ENCODE results near the gene MRPL46. TPM values are rescaled to one million over a fixed set of nuclear protein-coding genes. Genes with fewer than 3 reads are reported as not detected.

The MRPL46 gene
- total and polyA plus RNA-seq, 12 donors: 31.7 to 194 (median 45.1) TPM

GRCh38 chr15:88489321-88489720, 22.1 kb upstream of the MRPL46 start:
- no peaks in the 10 kb centered on the region for H3K9me3 ChIP-seq (replicated peaks in 1 of 3)
- no peaks in the 10 kb centered on the region for H3K36me3 ChIP-seq (replicated peaks in 1 of 2)
- no peak overlapping the region for H3K27ac ChIP-seq
- WGBS, 4 donors: 88 to 93% (median 90%) methylated on average over 4 of the region's 4 CpGs
- no peak for DNase-seq
- intact Hi-C loops (cut with DNase I): no loop called here
- no peaks in the 10 kb centered on the region for H3K27me3 ChIP-seq
- no peak overlapping the region for H3K4me3 ChIP-seq
- TF ChIP-seq POLR2A (IDR thresholded peaks at IDR 0.05) (no peak), CTCF (IDR thresholded peaks at IDR 0.05) (no peak)
- H3K4me1 ChIP-seq (replicated peaks in 1 of 2): no peaks in the 10 kb centered on the region

- H3K9me3 ChIP-seq (replicated peaks in 1 of 3): no peaks in the 10 kb centered on the region
- peak in 1 of 7 donors; percentile 17 for DNase-seq
- H3K36me3 ChIP-seq (replicated peaks in 1 of 2): no peaks in the 10 kb centered on the region
- no peaks in the 10 kb centered on the region for H3K27me3 ChIP-seq
- TF ChIP-seq CTCF (IDR thresholded peaks at IDR 0.05) (no peak), POLR2A (IDR thresholded peaks at IDR 0.05) (no peak)
- H3K27ac ChIP-seq: no peak overlapping the region
- no peaks in the 10 kb centered on the region for H3K4me1 ChIP-seq (replicated peaks in 1 of 2)
- no peak overlapping the region for H3K4me3 ChIP-seq
- WGBS, 4 donors: 53 to 73% (median 71%) methylated on average over 5 to 11 of the region's 11 CpGs
- intact Hi-C loops (cut with DNase I): no loop called here
Observed at GRCh38 chr15:88487796-88488523, 20.8 kb upstream of the MRPL46 start.

- Histone ChIP-seq H3K4me3 (no peak overlapping the region), H3K36me3 (replicated peaks in 1 of 2) (no peaks in the 10 kb centered on the region), H3K9me3 (replicated peaks in 1 of 3) (no peaks in the 10 kb centered on the region), H3K4me1 (replicated peaks in 1 of 2) (no peaks in the 10 kb centered on the region), H3K27ac (no peak overlapping the region), H3K27me3 (no peaks in the 10 kb centered on the region)
- no peak for TF ChIP-seq CTCF (IDR thresholded peaks at IDR 0.05)
- TF ChIP-seq POLR2A (IDR thresholded peaks at IDR 0.05): no peak
- 42 to 89% (median 71%) methylated on average over 2 of the region's 2 CpGs for WGBS, 4 donors
- intact Hi-C loops (cut with DNase I): no loop called here
- DNase-seq: no peak
Observed at GRCh38 chr15:88487178-88487795, 20.1 kb upstream of the MRPL46 start.

GRCh38 chr15:88484682-88485331, 17.6 kb upstream of the MRPL46 start:
- peak in 1 of 7 donors; percentile 66 for DNase-seq
- Histone ChIP-seq H3K4me3 (no peak overlapping the region), H3K9me3 (replicated peaks in 1 of 3) (no peaks in the 10 kb centered on the region), H3K27me3 (no peaks in the 10 kb centered on the region), H3K4me1 (replicated peaks in 1 of 2) (no peaks in the 10 kb centered on the region), H3K27ac (no peak overlapping the region), H3K36me3 (replicated peaks in 1 of 2) (no peaks in the 10 kb centered on the region)
- intact Hi-C loops (cut with DNase I): no loop called here
- 53 to 67% (median 63%) methylated on average over 9 to 10 of the region's 10 CpGs for WGBS, 4 donors
- TF ChIP-seq CTCF (IDR thresholded peaks at IDR 0.05): no peak
- no peak for TF ChIP-seq POLR2A (IDR thresholded peaks at IDR 0.05)
